ENCODE data around the gene WFDC1. TPM values are rescaled to one million over a fixed set of nuclear protein-coding genes. Genes with fewer than 3 reads are reported as not detected.

Gene WFDC1
- total RNA-seq, 2 donors from 2014 or later, result 0.78 to 2.3 TPM

- DNase-seq (no peak), ATAC-seq (no peak)
- WGBS, 2 donors, result 47 to 56% methylated on average over 13 of the region's 13 CpGs
- no peak overlapping the region for H3K27ac ChIP-seq
- intact Hi-C loops (cut with DNase I), result no loop called here
- TF ChIP-seq POLR2A (IDR thresholded peaks at IDR 0.05), result no peak
- no peak for TF ChIP-seq CTCF (IDR thresholded peaks at IDR 0.05)
- no peaks in the 10 kb centered on the region for H3K36me3 ChIP-seq (replicated peaks in 1 of 2; ENCODE audit: insufficient read depth in 1 of 2, low read depth in 2 of 2)
- no peaks in the 10 kb centered on the region for H3K4me1 ChIP-seq
- H3K27me3 ChIP-seq, result no peaks in the 10 kb centered on the region
- no peak overlapping the region for H3K4me3 ChIP-seq
- H3K9me3 ChIP-seq, result no peaks in the 10 kb centered on the region
These were observed 33.3 kb downstream of the WFDC1 start for GRCh38 chr16:84327926-84328505.

- no peaks in the 10 kb centered on the region for H3K36me3 ChIP-seq (replicated peaks in 1 of 2; ENCODE audit: insufficient read depth in 1 of 2, low read depth in 2 of 2)
- H3K27me3 ChIP-seq, result no peaks in the 10 kb centered on the region
- H3K4me1 ChIP-seq, result no peaks in the 10 kb centered on the region
- no peaks in the 10 kb centered on the region for H3K9me3 ChIP-seq
- DNase-seq (no peak), ATAC-seq (no peak)
- WGBS, 2 donors, result 76 to 86% methylated on average over 8 of the region's 8 CpGs
- H3K27ac ChIP-seq, result no peak overlapping the region
- intact Hi-C loops (cut with DNase I), result no loop called here
- TF ChIP-seq POLR2A (IDR thresholded peaks at IDR 0.05) (no peak), CTCF (IDR thresholded peaks at IDR 0.05) (no peak)
- no peak overlapping the region for H3K4me3 ChIP-seq
These were observed 34.3 kb downstream of the WFDC1 start for GRCh38 chr16:84329016-84329415.

- H3K36me3 ChIP-seq (replicated peaks in 1 of 2; ENCODE audit: insufficient read depth in 1 of 2, low read depth in 2 of 2), result no peaks in the 10 kb centered on the region
- no peak overlapping the region for H3K4me3 ChIP-seq
- DNase-seq, result no peak
- H3K27me3 ChIP-seq, result no peaks in the 10 kb centered on the region
- no peak overlapping the region for H3K27ac ChIP-seq
- ATAC-seq, result no peak
- H3K9me3 ChIP-seq, result no peaks in the 10 kb centered on the region
- intact Hi-C loops (cut with DNase I), result no loop called here
- no peaks in the 10 kb centered on the region for H3K4me1 ChIP-seq
- no peak for TF ChIP-seq POLR2A (IDR thresholded peaks at IDR 0.05)
- 37 to 47% methylated on average over 13 to 18 of the region's 18 CpGs for WGBS, 2 donors
These were observed 35.4 kb downstream of the WFDC1 start for GRCh38 chr16:84329843-84330684.

GRCh38 chr16:84330685-84331050 is 36.0 kb downstream of the WFDC1 start:
- WGBS, 2 donors, result 77% methylated on average over 5 of the region's 5 CpGs; no CpG with 5 or more reads in 1 of the 2 donors
- H3K36me3 ChIP-seq (replicated peaks in 1 of 2; ENCODE audit: insufficient read depth in 1 of 2, low read depth in 2 of 2), result no peaks in the 10 kb centered on the region

More at GRCh38 chr16:84330685-84331050, 36.0 kb downstream of the WFDC1 start:
- no peak for DNase-seq
- intact Hi-C loops (cut with DNase I), result no loop called here
- no peaks in the 10 kb centered on the region for H3K27me3 ChIP-seq
- no peak for ATAC-seq
- TF ChIP-seq CTCF (IDR thresholded peaks at IDR 0.05), result no peak
- no peak for TF ChIP-seq POLR2A (IDR thresholded peaks at IDR 0.05)
- H3K27ac ChIP-seq, result no peak overlapping the region
- H3K4me1 ChIP-seq, result no peaks in the 10 kb centered on the region
- H3K9me3 ChIP-seq, result no peaks in the 10 kb centered on the region
- H3K4me3 ChIP-seq, result no peak overlapping the region
